Measurements from ENCODE around the gene RCVRN. TPM values are rescaled to one million over a fixed set of nuclear protein-coding genes. Genes with fewer than 3 reads are reported as not detected.

RCVRN gene
- total RNA-seq (under 1 TPM; 0.50 to 0.63 TPM), polyA plus RNA-seq (ENCODE audit: insufficient read depth, low read depth, low replicate concordance) (0.32 TPM)
- long read RNA-seq, donor 1 = 0 reads
- long read RNA-seq, donor 2 = 0 reads

- 81 to 92% methylated on average over 9 to 11 of the region's 11 CpGs for WGBS, 2 donors
- TF ChIP-seq POLR2A (IDR thresholded peaks at IDR 0.05) = no peak
- TF ChIP-seq CTCF (IDR thresholded peaks at IDR 0.05) = no peak
Observed at GRCh38 chr17:9905078-9905415, at the start of gene RCVRN. Gene RCVRN (minus strand): TSS chr17:9905271. CDS start chr17:9905180, 91 bp downstream.

GRCh38 chr17:9953492-9953891, 48.4 kb upstream of the RCVRN start:
- 90 to 94% methylated on average over 10 of the region's 10 CpGs for WGBS, 2 donors
- Histone ChIP-seq H3K27me3 (no peaks in the 10 kb centered on the region), H3K4me3 (no peak overlapping the region), H3K9me3 (no peaks in the 10 kb centered on the region), H3K36me3 (ENCODE audit: low read depth, missing control alignments) (no peaks in the 10 kb centered on the region), H3K4me1 (peaks cover 6% of the 10 kb centered on the region), H3K27ac (no peak overlapping the region)
- intact Hi-C loops (cut with DNase I; ENCODE audit: low total_unique reads) = no loop called here
- DNase-seq = no peak
- TF ChIP-seq CTCF (IDR thresholded peaks at IDR 0.05) (no peak), POLR2A (IDR thresholded peaks at IDR 0.05) (no peak)

More at GRCh38 chr17:9905078-9905415, at the start of gene RCVRN:
- Histone ChIP-seq H3K27ac (no peak within 1 kb of the TSS), H3K9me3 (no peaks in the 10 kb centered on the region), H3K4me3 (no peak within 1 kb of the TSS), H3K4me1 (no peaks in the 10 kb centered on the region), H3K27me3 (no peaks in the 10 kb centered on the region), H3K36me3 (ENCODE audit: low read depth, missing control alignments) (no peaks in the 10 kb centered on the region)
- intact Hi-C loops (cut with DNase I; ENCODE audit: low total_unique reads) = no loop called here
- no peak for DNase-seq

GRCh38 chr17:9951803-9952202, 46.7 kb upstream of the RCVRN start:
- peaks cover 6% of the 10 kb centered on the region for H3K4me1 ChIP-seq
- 76 to 83% methylated on average over 4 to 5 of the region's 5 CpGs for whole genome bisulfite sequencing, 2 donors
- H3K27ac ChIP-seq = no peak overlapping the region
- no peak for TF ChIP-seq POLR2A (IDR thresholded peaks at IDR 0.05)
- no peak for TF ChIP-seq CTCF (IDR thresholded peaks at IDR 0.05)
- H3K27me3 ChIP-seq = no peaks in the 10 kb centered on the region
- H3K4me3 ChIP-seq = no peak overlapping the region
- DNase-seq = no peak
- H3K9me3 ChIP-seq = no peaks in the 10 kb centered on the region
- H3K36me3 ChIP-seq (ENCODE audit: low read depth, missing control alignments) = no peaks in the 10 kb centered on the region
- intact Hi-C loops (cut with DNase I; ENCODE audit: low total_unique reads) = no loop called here

GRCh38 chr17:9948928-9949327, 43.9 kb upstream of the RCVRN start:
- WGBS, 2 donors = 57 to 68% methylated on average over 10 of the region's 10 CpGs
- intact Hi-C loops (cut with DNase I; ENCODE audit: low total_unique reads) = no loop called here
- H3K4me3 ChIP-seq = no peak overlapping the region

More at GRCh38 chr17:9948928-9949327, 43.9 kb upstream of the RCVRN start:
- H3K36me3 ChIP-seq (ENCODE audit: low read depth, missing control alignments) = no peaks in the 10 kb centered on the region
- TF ChIP-seq POLR2A (IDR thresholded peaks at IDR 0.05) (no peak), CTCF (IDR thresholded peaks at IDR 0.05) (no peak)
- DNase-seq = no peak
- H3K9me3 ChIP-seq = no peaks in the 10 kb centered on the region
- H3K4me1 ChIP-seq = peaks cover 6% of the 10 kb centered on the region
- H3K27ac ChIP-seq = no peak overlapping the region
- H3K27me3 ChIP-seq = no peaks in the 10 kb centered on the region

Data from testis (tissue), 5 donors.